HG02938 (cell line): ENCODE results near the gene SEPTIN8.
"Not testable (repeated sequence)": the region's sequence is repeated elsewhere in the genome, so short reads cannot be mapped to it uniquely, and the experiment has no call there.

Experiments
- ATAC-seq: cut with Tn5 transposase; IDR thresholded peaks from one replicate; pipeline ENCODE4 v1.9.1; 2021; ENCODE audit warnings: mild to moderate bottlenecking, moderate library complexity; ENCODE audit not compliant: unreplicated experiment

The SEPTIN8 gene

DNA sequence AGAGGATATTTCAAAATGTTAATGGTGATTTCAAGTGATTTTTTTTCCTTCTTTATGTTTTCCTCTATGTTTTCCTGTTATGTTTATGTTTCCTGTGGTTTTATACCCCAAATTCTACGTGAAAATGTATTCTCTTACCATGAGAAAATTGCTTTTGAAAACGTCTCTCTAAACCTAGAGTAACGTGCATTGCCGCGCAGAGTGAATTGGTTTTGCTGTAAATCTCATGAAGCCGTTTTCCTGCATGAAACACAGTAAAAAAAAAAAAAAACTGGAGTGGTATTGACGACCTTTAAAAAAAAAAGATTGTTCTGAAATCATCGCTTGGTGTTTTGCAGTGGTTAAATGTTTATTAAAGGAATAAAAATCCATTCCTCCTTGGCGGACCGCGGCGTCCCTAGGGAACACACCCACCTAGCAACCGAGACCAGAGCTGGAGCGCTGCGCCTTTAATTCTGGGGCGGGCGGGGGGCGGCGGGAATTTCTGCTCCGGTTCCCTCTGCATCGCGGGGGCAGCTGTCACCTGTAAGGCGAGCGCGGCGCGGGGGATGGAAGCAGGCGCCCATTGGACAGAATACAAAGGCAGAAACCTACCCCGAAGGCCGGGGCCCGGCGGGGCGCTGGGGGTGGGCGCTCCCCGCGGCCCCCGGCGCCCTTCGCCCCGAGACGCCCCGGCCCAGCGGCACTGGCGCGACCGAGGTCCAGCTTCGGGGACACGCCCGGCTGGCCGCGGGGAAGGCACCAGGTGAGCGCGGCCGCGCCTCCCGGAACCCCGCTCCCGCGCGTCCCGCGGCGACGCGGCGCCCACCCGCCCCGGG, 36.0 kb upstream of the SEPTIN8 start, which contains the start of gene SOWAHA:
Gene SOWAHA (plus strand): TSS at position 522 of the 818 bp plus-strand sequence. CDS start 320 bp downstream, outside the sequence.
- no peak for ATAC-seq

DNA sequence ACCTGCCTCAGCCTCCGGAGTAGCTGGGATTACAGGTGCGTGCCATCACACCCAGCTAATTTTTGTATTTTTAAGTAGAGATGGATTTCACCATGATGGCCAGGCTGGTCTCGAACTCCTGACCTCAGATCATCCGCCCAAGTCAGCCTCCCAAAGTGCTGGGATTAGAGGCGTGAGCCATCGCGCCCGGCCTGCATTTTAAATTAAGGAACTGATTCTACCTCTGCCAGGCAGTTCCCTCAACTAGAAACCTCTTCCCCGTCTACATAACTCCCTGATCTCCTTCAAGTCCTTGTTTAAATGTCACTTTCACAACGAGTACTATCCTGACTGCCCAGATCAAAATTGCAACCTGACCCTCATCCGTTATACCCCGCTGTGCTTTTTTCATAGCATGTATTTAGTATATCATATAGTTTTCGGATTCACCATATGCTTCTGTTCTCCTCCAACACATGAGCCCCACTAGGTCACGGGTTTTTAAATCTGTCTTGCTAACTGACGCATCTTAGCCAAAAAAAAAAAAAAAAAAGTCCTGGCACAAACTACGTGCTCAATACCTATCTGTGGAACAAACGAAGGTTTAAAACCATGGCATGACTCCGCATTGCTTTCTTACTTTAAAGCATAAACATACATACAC, 35.2 kb upstream of the SEPTIN8 start:
- ATAC-seq, result no peak

DNA sequence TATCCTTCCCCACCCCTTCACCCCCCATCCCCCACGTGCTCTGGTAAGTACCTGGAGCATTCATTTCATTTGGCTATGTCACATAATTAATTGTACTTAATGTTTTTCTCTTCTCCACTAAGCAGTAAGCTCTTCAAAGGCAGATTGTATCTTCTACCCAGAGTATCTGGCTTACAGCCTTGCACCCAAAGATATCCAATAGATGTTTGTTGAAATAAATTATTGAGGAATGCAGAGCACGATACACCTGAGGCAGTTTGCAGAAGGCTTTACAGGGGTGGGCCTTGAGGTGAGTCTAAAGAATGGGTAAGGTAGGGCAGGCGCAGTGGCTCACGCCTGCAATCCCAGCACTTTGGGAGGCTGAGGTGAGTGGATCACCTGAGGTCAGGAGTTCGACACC, 33.6 kb upstream of the SEPTIN8 start:
- no peak for ATAC-seq

DNA sequence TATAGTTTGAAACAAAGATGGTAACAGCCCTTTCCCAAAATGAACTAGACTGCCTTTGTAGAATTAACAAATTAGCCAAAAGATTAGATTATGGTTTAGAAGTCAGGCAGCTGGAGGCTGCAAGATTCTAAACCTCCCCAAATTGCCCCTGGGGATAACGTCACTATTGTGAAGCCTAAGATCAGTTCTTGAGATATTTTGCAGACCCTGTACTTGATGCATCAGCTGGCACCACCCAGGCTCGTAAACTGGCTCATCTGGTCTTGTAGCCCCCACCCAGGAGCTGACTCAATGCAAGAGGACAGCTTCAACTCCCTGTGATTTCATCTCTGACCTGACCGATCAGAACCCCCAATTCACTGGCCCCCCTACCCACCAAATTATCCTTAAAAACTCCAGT, 31.8 kb upstream of the SEPTIN8 start:
- ATAC-seq, result no peak

DNA sequence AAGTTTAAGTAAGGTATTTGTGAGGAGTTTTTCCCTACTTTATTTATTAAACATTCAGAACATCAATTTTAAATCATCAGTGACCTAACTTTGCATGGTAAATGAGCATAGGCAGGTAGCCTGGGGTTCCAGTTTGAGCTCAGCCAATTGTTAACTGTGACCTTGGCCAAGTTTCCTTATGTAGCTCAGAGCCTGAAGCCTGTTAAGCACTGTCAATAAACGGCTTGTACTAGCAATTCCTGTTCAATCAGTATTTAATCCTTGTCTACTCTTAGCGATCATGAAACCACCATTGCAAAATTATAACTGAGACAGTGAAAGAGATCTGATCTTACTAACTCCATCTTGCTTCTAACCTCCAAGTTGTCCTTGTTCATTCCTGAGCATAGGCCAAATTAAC, 31.4 kb upstream of the SEPTIN8 start:
- ATAC-seq, result no peak

DNA sequence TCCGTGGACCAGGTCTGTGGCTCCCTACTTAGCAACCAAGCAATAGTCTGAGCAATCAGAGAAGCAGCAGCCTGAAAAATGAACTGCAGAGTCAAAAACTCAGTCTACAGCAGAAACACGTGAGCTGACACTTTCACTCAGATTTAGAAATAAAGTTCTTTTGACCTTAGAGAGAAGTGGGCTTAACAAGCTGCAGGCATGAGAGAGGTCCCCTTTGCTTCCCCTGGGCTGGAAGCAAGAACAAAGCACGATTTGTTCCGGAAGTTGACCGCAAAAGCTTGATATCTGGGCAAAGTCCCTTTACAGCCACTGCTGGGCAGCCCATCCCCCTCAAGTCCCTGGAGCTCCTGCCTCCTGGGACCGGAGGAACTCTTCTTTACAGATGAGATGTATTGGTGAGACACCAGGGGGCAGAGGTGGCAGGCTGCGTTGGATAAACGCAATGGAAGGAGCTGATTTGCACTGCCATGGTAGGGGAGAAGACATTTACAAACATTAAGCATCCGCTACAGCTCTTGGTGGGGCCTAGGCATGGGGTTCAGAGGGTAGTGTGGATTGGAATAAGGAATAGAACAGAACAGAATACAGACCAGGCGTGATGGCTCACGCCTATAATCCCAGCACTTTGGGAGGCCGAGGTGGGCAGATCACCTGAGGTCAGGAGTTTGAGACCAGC, 30.3 kb upstream of the SEPTIN8 start:
- ATAC-seq, result no peak

DNA sequence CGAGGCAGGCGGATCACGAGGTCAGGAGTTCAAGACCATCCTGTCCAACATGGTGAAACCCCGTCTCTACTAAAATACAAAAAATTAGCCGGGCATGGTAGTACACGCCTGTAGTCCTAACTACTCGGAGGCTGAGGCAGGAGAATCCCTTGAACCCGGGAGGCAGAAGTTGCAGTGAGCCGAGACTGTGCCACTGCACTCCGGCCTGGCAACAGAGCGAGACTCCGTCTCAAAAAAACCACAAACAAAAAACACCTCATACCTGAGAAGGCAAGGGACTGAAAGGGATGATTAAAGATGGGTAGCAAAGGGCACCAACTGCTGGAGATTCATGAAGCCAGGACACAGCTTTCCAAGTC, 29.7 kb upstream of the SEPTIN8 start:
- ATAC-seq, result not testable (repeated sequence)

DNA sequence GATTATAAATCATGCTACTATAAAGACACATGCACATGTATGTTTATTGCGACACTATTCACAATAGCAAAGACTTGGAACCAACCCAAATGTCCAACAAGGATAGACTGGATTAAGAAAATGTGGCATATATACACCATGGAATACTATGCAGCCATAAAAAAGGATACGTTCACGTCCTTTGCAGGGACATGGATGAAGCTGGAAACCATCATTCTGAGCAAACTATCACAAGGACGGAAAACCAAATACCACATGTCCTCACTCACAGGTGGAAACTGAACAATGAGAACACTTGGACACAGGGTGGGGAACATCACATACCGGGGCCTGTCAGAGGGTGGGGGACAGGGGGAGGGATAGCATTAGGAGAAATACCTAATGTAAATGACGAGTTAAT, 28.8 kb upstream of the SEPTIN8 start:
- ATAC-seq, result not testable (repeated sequence)

DNA sequence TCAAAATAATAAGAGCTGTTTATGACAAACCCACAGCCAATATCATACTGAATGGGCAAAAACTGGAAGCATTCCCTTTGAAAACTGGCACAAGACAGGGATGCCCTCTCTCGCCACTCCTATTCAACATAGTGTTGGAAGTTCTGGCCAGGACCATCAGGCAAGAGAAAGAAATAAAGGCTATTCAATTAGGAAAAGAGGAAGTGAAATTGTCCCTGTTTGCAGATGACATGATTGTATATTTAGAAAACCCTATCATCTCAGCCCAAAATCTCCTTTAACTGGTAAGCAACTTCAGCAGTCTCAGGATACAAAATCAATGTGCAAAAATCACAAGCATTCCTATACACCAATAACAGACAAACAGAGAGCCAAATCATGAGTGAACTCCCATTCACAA, 27.2 kb upstream of the SEPTIN8 start:
- ATAC-seq, result not testable (repeated sequence)

DNA sequence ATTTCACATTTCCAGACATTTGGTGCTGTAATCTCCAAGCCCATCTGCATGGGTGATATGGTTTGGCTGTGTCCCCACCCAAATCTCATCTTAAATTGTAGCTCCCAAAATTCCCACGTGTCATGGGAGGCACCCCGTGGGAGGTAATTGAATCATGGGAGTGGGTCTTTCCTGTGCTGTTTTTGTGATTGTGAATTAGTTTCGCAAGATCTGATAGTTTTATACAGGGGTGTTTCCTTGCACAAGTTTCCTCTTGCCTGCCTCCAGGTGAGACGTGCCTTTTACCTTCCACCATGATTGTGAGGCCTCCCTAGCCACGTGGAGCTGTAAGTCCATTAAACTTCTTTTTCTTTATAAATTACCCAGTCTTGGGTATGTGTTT, 25.6 kb upstream of the SEPTIN8 start:
- not testable (repeated sequence) for ATAC-seq

DNA sequence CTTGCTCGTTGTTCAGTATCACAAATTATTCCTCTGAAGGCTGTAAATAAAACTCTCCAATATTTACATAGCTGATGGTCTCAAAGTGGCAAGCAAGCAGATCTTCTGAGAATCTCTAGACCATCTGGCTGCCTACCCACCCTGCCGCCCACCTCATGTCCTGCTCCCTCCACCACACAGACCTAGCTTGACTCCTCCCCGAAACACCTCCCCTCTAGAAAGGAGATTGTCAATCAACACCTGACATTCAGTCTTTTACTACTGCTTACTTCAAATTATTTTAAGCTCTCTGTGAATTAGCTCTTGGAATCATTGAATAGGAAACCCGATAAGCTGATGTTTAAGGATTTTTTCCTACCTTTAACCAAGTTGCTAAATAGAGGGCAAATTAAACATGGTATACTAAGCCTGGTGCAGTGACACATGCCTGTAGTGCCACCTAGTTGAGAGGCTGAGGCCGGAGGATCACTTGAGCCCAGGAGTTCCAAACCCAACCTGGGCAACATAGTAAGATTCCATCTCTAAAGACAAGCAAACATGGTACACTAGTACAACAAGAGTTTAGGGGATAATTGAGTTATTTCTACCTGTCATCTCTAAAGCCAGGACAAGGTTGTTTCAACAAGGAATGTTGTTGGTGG, 25.1 kb upstream of the SEPTIN8 start:
- no peak for ATAC-seq

DNA sequence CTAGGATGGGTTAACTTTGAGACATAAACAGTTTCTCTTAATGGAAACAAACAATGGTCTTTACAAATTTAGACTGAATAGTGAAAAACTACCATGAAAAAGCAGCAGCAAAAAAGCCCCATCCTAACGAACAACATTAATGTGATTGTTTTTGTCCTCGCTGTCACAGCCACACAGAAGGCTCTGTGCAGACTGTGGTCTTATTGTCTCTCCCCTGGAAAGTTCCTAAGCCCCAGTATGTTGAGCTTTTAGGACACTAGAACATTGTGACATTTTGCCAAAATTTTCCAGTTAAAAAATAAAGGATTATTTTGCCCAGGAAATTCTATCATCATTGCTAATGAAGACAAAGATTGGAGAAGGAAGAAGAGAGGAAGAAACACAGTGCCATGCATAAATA, 23.5 kb upstream of the SEPTIN8 start:
- no peak for ATAC-seq

DNA sequence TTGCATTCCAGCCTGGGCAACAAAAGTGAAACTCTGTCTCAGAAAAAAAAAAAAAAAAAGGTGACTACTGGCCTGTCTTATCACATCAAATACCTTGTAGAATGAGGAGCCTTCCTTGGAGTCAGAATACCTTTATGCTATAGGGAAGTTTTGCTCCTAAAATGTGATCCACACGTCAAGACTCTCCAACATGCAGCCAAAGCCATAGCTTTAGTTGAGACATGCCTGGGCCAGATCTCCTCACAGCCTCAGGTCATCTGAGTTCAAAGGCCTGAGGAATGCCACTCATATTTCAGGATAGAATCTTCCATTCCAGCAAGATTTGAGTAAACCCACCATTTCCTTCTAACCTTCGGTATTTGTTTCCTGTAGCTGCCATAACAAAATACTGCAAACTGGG, 22.4 kb upstream of the SEPTIN8 start:
- no peak for ATAC-seq

DNA sequence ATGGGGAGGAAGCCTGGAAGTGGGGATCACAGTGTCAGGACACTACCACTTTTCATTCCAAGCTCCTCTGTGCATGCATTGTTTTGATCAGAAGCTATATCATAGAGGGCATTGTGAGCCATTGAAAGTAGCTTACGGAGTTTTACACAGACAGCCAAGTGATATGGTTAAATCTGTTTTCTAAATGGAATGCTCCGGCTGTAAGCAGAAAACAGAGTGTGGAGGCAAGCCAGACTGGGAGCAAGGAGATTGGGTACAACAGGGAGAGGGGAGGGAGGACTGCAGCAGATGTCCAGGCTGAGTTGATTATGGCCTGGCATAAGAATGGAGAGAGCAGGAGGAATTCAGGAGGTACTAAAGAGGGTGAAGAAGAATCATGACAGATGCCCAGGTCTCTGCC, 20.6 kb upstream of the SEPTIN8 start:
- no peak for ATAC-seq

DNA sequence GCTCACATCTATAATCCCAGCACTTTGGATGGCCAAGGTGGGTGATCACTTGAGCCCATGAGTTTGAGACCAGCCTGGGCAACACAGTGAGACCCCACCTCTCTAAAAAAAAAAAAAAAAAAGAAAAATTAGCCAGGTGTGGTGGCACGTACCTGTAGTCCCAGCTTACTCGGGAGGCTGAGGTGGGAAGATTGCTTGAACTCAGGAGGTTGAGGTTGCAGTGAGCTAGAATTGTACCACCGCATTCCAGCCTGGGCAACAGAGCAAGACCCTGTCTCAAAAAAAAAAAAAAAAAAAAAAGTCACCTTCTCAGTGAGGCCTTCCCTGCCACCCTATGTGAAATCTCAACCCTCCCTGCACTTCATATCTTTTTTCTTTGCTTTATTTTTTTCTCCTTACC, 14.0 kb upstream of the SEPTIN8 start:
- ATAC-seq, result no peak

DNA sequence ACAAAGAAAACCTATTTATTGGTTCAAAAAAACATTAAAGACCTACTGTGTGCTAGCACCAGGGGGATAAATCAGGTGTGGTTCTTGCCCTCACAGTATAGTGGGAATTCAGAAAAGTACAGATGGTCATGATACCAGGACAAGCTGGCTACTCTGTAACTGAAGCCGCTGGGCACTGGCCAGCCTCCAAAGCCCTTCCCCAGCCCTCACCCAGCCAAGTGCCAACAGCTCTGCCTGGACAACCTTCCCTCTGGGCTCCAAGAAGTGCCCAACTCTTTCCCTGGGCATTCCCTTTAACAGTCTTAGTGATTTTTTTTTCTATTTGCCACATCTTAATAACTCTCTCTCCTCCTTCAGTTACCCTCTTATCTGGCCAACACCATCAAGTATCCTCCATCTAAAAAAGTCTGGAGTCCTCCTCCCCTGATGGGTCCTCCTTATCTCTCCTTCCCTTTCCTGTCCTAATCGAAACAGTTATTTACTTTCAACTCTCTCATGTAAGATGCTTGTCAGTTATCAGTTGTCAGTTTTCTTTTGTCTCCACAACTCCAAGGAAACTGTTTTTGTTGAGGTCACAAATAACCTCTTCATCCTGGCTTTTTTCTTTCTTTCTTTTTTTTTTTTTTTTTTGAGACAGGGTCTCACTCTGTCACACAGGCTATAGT, 13.3 kb upstream of the SEPTIN8 start:
- ATAC-seq, result no peak

DNA sequence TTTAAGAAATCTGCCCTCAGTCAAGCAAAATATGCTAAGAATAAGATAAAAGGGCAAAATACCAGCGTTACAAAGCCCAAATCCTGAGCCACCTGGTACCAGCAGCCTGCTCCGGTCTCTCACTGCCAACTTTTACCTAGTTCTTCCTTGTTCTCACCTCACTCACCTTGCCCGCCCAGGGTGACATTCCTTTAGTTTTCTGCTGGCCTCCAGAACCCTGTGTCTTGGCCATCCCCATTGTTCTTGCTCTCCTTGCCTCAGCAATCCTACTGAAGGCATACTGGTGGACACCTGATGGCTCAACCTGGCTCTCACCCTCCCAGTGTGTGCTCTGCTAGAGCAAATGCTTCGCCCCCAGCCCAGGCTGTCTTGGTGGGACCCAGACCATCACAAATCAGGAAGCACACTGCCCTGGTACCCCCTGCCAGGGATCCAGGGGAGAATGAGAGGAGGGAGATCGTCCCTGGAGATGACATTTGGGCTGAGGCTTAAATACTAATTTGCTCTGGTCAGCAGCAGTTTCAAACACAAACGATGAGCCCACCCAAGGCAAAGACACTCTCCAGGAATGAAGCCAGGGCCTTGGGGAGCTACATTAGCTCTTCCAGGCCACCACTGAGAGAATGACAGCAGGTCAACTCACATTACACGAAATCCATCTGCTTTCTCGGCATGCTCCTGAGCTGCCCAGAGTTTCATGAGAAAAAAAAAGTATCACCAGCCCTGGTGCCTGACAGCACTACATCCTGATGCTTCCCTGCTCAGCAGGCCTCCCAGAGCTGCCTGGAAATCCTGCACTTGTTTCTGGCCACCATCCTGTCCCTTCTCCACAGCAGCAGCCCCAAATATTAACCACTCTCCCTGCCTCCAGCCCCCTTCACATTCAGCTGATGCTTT, 12.2 kb upstream of the SEPTIN8 start:
- no peak for ATAC-seq

DNA sequence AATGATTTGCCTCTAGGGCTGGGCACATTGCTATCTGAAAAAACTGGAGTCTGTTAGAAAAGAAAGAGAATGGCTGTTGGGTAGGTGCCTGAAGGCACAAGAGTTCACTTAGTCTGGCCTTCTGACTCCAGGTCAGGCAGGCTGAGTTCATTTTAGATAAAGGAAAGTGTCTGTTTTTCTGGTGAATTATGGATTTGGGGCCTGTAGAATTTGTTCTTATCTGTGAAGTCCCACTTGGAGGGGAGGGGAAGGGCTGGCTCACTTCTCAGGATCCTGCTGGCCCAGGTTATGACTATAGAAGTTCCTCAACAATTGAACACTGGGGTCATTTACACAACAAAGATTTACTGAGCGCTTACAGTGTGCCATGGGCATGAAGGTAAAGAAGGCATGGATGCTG, 11.5 kb upstream of the SEPTIN8 start:
- no peak for ATAC-seq

DNA sequence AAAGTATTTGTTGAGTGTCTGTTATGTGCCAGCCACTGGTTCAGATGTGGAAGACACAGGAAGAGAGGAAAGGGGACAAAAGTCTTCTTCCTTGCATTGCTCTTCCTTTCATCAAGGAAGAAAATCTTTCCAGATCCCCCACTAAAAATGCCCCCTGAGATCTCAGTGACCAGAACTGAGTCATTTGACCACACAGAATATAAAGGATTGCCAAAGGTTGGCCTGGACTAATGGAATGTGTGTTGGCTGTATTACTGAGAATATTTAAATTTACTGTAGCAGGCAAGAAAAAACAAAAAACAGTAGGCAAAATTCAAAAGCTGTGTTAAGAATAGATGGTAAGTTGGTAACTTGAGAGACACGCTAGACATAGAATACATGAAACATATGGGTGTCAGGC, 10.0 kb upstream of the SEPTIN8 start:
- ATAC-seq, result no peak

DNA sequence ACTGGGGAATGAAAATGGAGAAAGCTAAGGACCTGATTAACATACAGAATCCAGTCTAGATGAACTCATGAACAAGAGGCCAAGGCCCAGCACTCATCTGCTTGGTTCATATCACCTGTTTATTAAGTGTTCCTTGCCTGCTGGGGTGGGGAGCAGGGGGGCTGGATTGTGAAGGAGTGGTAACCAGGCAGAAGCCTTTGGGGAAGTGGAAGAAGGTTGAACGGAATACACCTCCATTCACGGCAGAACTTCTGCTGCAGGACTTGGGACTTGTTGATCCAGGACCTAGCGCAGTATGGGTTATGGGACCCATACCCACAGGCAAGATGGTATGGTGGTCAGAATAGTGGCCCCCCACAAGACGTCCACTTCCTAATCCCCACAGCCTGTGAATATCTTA, 8.8 kb upstream of the SEPTIN8 start:
- ATAC-seq, result no peak
